GM18868 (cell line): ENCODE results near the gene PPP2R2D.

Source experiments
- ATAC-seq: cut with Tn5 transposase; IDR thresholded peaks from one replicate; pipeline ENCODE4 v1.9.1; 2021; ENCODE audit warnings: mild to moderate bottlenecking, moderate library complexity; ENCODE audit not compliant: unreplicated experiment

The PPP2R2D gene

DNA sequence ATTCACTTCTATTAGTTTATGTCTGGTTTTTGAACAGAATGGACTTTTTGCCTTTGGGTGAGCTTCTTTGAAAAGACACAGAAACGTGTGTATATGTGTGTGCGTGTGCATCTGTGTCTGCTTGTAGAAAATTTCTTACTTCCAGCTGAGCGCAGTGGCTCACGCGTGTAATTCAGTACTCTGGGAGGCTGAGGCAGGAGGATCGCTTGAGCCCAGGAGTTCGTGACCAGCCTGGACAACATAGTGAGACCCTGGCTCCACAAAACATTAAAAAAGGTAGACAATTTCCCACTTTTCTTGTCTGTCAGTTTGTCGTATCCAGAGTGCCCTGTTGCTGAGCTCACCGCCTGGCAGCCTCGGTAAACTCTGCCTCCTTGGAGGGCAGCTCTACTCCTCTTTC is 25.4 kb downstream of the PPP2R2D start:
- no peak for ATAC-seq

DNA sequence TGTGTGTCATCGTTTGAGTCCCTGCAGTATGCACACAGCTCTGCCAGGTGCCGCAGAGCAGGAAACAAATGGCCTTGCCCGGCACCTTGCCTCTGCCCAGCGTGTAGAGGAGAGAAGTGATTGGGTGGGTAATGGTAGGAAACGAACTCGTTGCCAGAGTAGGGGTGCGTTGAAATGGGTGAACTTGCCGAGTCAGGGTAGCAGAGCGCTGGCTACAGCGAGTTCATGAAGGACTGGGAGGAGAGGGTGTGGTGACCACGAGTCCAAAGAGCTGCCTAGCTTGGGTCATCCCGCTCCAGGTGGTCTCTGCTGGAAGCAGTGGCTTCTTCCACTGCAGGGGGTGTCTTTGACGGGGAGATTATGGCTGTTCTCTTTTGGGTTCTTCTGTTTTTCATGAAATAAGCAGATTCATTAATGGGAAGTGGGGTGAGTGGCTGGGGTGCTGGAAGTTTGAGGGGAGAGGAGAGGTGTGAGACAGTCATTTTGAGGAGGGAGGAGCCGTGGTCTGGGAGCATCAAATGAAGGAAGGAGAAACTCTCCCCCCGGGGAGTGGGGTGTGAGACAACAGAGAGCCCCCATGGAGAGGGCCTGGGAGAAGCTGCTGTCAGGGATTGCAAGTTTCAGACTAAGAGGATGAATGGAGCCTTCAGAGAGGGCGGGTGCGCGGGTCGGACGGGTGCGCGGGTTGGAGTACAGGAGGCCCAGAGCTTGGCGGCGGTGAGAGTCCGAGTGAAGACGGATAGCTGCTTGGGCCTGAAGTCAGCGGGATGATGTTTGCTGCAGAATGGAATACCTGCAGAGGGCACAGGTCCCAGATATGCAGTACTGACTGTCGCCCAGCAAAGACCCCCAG is 26.2 kb downstream of the PPP2R2D start:
- no peak for ATAC-seq

DNA sequence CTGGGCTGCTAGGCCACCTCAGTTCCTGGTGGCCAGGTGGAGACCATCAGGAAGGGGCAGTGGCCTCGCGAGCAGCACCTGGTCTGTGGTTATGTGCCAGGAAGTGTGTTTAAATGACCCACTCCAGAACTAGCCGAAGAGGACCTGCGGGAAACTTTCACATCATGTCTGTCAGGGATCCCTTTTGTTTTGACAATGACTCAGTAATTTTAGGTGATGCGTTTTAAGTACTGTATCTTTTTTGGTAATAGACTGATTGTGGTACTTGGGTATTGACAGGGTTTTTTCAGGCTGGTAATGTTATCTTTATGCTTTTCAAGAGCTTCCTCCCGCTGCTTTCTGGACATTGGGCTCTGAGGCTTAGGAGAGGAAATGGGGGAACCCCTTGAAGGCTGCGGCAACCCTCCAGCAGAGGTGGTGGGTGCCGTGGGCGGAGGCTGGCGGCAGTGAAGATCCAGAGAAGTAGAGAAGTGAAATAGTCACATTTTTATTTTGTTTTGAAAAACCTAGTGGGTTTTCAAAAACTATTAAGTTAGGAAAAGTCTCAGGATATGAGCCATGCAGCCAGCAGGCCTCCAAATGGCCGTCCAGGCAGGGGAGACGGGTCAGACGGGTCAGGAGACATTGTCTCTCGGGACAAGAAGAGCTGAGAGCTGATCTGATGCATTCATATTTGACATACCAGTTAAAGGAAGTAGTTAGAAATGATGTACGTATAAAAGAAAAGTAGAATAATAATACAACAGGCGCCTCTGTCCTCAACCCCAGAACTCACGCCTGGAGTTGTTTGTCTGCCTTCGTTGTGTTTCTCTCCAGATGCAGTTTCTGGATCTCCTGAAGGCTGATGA is 27.7 kb downstream of the PPP2R2D start:
- peak; percentile 90 for ATAC-seq

DNA sequence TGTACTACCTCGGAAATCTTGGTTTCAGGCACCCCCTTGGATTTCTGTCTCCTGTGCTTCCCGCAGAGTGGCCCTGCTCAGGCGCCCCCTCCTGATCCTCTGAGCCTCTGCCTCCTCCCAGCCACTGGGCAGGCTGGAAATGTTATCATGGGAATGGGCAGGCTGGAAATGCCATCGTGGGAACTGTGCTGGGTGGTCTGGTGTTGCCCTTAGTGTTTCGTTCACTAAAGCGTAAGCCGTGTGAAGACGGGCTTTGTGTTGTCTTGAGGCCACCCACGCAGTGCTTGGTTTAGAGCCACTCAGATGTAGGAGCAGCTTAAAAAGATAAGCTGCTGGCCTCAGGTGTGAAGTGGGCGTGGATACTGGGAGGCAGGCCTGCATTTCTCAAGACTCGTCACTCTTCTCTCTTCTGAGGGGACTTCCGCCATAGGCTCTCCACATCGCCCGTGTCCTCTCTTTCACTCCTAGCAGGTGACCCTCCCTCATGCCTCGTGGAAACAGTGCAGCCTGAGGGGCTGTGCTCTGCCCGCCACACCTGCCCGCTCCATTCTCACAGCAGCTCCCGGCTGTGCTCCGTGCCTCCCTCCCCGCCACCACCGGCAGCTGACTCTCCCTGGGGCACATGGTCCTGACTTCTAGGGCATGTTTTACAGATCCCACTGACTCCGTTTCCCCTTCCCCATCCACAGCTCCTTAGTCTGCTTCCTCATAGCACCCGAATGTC is 28.5 kb downstream of the PPP2R2D start:
- no peak for ATAC-seq

DNA sequence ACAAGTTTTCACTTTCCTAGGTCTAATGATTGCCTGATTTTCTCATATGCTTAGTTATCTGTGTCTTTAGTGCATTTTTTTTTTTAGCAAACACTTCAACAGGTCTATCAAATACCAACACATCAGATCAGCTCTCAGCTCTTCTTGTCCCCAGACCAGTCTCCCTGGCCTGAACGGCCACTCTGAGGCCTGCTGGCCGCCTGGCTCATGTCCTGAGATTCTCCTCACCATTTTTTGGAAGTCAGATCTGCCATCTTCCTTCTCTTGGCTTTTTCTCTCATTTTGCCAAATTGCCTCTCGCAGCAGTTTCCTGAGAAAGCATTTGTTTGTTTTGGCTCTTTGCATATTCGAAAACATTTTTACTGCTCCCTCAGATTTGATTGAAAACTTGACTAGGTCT is 29.3 kb downstream of the PPP2R2D start:
- ATAC-seq, result no peak

DNA sequence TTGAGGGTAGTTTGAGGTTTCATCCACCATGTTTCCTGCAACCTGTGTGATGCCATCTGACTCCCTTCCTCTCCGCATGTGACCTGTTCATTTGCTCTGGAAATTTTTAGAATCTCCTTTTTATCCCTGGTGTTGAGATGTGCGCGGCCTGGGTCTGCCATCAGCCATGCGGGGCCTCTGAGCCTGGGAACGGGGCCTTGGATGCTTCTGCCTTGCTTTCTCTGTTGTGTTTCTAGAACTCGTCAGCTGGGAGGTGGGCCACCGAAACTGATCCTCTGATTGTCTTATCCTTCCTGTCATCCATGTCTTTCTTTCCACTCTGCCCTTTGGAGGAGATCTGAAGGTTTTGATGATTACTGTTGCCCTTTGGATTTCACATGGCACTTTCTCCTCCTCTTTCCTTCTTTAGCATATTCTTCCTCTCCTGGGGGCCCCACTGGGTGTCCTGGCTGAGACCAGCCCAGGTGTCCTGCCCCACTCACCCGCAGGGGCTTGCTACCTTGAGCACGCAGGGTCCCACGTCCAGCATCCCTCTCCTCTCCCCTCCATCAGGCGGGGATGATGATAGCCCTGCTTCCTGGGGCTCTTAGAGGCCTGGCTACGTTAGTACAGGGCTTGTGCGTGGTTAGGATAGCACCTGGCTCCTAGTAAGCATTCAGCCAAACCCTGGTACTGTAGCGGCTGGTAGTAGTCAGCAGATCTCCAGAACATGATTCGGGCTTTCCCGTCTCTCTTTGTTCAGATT is 29.9 kb downstream of the PPP2R2D start:
- no peak for ATAC-seq

DNA sequence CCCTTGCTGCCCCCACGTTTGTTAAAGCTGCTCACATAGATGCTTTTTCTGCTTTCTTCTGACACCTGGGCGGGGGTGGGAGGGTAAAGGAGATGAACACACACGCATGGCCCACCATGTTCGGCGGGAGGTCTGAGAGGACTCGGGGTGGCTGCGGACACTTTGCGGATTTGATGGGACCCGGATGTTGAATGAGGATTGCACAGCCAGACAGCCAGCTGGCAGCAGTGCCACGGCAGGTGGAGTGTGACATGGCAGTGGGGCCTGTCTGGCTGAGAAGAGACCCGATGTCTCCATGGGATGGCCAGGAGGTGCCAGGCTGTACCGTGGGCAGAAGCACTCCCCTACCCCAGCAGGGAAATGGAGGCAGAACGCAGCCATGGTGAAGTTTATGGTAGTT is 31.2 kb downstream of the PPP2R2D start:
- no peak for ATAC-seq

DNA sequence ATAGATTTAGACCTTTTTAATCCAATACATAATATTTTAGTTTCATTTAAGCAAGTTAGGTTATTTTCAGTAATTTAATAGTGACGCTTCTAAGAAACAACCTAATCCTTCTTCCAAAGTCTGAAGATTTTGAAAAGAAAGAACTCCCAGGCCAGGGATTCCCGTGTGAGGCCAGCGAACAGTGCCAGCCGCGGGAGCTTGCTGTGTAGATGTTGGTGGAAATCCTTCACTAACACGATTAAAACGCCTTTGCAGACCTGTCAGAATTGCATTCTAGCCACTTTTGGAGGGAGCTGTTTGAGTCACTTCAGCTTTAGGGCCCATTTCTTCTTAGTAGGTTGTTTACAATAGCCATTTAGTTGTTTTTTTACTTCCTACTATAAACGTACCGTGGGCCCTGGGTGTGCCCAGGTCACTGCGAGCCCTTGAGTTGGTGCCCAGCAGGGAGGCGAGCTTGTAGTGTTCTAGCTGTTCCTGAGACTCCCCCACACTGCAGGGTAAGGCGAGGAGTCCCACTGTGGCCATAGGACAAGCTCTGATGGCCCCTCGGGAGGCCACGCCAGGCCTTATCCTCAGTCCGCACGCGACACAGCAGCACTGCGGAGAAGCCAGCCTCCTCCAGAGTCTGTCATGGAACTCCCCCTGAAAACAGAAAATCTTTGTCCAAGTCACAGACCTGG is 32.3 kb downstream of the PPP2R2D start:
- no peak for ATAC-seq

DNA sequence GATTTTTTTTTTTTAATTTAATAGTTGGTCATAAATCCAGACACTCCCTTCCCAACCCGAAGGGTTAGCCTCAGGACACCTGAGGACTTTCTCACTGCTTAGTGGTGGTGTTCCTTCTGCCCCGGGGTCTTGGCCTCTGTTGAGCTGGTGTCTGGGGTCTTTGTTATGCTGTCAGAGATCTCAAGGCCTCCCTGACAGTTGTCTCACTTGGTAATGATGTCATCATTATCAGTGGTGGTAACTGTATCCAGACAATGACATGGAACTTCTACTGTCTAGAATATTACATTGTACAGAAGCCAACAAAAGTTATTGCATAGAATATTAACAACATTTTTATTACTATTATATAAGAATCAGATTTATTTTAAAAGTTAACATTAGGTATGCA is 32.9 kb downstream of the PPP2R2D start:
- no peak for ATAC-seq

DNA sequence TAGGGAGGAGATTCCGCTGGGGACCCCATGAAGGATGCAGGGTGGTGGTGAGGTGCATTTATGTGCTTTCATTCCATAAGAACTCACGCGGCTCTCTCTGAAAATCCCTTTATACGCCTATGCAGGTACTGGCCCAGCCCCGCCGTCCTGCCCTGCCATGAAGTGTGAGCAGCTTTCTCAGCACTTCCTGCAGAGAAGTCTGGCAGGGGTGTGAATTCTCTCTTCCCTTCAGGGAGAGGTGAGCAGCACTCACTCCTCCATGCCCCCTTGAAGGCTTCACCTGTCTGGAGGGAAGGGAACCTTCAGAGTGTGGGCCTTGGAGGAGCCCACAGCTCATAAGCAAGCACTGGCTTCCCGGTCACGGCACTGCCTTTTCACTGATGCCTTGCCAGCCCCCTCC is 34.0 kb downstream of the PPP2R2D start:
- ATAC-seq, result no peak

DNA sequence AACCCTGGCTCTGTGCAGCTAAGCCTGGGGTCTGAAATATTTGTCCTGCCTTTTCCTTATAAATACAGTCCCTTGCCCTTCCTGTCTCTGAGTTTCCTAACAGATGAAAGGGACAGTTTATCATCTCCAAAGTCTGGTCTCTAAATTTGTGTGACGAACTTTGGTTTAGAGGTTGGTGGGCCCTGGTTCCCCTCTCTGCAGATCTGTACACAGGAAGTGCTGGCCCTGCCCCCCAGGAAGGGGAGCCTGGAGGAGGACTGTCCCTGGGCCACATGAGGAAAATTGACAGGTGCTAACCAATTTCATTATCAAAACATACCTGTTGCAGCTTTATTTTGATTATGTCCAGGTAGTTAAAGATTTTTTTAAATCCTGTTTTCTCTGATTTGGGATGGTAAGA is 34.5 kb downstream of the PPP2R2D start:
- no peak for ATAC-seq

DNA sequence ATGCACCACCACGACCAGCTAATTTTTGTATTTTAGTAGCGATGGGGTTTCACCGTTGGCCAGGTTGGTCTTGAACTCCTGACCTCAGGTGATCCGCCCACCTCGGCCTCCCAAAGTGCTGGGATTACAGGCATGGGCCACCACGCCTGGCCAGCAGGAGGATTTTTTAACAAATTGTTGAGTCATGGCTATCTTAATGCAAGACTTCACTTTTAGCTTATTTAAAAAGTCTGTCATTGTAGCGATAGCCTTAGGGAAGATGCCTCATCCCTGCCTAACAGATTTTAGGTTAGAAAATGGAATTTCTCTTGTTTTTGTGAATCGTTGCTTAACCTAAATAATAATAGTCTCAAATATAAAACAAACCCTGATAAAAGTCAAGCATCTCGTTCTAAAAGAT is 35.5 kb downstream of the PPP2R2D start:
- ATAC-seq, result no peak

DNA sequence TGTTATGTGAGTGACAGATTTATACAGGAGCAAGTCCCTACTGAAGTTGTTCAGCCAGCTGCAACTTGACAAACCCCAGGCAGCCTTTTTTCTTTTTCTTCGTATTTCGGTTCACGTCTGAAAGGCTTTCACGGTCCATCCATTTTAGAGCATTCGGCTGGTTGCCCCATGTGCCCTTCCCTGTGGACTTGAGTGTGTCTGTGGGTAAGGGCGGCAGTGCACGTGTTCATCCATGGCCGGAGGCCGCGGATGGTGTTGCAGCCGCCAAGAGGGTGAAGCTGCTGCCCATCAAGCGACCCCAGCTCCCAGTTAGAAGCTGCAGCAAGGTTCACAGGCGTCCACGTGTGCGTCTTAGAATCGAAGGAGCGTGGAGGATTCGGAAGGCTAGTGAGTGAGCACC is 35.9 kb downstream of the PPP2R2D start:
- no peak for ATAC-seq

DNA sequence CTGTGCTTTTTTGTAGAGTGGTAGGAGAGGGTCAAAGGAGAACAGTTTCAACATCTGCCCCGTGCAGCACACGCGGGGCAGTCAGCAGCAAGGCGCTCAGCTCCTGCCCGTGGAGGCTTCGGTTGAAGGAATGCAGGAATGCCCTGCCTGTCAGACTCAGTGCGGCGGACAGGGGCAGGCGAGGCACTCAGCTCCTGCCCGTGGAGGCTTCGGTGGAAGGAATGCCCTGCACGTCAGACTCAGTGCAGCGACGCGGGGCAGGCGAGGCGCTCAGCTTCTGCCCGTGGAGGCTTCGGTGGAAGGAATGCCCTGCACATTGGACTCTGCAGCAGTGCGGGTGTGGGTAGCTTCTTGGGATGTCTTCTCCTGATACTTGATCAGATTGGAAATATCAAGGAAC is 37.0 kb downstream of the PPP2R2D start:
- ATAC-seq, result no peak

DNA sequence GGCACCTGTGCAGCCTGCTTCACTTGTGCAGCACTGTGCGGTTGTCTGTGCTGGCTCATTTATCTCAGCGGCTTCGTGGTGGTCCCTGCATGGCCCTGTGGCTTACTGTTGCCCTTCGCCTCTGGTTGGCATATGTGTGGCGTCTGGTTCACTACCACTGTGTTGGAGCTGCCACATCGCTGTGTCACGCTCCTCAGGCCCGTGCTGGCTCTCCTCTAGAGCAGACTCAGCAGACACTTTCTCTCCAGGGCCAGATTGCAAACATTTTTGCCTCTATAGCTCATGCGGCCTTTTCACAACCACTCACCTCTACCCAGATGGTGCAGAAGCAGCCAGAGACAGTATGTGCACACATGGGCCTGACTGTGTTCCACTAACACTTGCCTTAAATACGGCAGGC is 37.9 kb downstream of the PPP2R2D start:
- ATAC-seq, result no peak

DNA sequence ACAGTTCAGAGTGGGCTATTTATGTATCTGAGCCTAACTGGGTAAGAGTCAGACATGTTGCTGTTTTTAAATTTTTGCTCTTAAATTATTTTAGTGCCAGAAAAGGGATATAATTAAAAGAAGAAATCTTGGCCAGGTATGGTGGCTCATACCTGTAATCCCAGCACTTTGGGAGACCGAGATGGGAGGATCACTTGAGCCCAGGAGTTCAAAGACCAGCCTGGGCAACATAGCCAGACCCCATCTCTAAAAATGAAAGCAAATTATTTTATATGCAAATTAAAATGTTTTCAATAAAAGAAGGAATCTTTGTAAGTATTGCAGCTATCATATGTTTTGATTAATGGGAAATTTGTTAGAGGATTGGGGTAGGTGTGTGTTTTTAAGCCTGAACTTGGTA is 41.6 kb downstream of the PPP2R2D start:
- no peak for ATAC-seq

DNA sequence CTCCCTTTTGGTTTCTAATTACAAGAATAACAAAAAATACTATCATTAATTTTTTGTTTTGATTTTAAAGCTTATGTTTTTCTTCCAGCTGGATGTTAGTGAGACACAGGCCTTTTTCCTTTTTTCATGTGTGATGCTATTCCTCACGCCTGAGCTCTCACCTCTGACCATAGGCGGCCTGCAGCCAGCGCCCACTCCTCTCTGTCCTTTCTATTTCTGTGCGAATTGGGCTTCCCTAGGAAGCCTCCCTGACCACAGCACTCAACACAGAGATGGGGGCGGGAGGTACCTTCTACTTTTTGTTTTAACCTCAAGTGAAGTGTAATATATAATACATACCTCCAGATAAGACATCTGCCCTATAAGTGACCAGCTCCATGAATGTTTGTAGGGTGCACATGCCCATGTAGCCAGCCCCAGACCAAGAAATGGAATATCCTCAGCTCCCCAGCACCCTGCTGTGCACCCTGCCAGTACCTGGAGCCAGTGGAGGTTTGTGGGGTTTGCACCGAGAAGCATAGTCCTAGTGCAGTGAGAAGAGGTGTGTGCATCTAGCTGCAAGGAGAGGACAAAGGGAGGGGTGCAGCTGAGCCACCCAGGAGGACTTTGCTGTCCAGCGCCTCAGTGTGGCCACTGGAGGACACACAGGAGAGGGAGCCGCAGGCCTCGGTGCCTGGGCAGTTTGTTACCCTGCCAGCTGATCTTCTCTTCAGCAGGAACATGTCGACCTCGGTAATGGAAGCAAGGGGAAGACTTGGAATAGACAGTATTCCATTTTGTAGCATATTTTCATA is 42.4 kb downstream of the PPP2R2D start:
- ATAC-seq, result no peak

DNA sequence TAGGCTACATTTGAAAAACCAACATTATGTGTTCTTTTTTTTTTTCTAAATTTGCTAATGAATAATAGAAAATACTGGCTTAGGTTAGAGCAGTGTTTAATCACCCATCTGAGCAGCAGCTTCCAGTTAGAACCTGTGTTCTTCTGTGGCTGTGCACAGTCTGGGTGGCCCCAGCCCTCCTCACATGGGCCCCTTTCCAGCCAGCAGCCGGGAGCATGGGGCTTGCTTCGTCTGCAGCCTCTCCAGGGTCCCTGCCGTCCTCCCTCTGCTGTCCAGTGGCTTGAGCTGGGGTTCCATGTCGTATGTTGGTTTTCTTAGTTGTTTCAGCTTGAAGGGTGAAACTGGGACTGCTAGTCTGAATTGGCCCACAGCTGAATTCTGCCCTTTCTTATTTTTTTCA is 43.6 kb downstream of the PPP2R2D start:
- ATAC-seq, result no peak

DNA sequence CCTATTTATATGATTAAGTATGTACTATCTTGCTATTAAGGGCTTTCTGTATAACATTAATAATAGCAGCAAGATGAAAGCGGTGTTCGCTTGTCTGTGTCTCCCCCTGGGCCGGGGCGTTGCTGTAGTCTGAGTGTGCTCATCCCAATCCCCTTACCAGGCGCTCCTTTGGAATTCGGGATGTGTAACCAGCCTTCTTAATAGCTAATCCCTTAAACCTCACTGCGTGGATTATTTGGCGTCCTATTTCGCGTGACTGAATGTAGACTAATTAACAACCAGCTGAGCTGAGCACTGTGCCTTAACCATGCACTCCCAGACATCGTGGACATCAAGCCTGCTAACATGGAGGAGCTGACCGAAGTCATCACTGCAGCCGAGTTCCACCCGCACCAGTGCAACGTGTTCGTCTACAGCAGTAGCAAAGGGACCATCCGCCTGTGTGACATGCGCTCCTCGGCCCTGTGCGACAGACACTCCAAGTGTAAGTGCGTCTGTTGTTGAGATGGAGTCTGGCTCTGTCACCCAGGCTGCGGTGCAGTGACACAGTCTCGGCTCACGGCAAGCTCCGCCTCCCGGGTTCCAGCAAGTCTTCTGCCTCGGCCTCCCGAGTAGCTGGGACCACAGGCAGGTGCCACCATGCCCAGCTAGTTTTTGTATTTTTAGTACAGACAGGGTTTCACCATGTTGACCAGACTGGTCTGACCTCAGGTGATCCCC is 44.3 kb downstream of the PPP2R2D start:
- no peak for ATAC-seq
